ENCODE results near the gene TANC1. TPM values are rescaled to one million over a fixed set of nuclear protein-coding genes. Genes with fewer than 3 reads are reported as not detected.

The TANC1 gene
- total RNA-seq, 1 donor from 2014 or later: 84.1 TPM

- Mint-ChIP-seq H3K9me3 (ENCODE audit: unreplicated experiment) (no peaks in the 10 kb centered on the region), H3K27me3 (ENCODE audit: unreplicated experiment) (peaks cover 20% of the 10 kb centered on the region), H3K27ac (ENCODE audit: unreplicated experiment) (peak overlapping the region; percentile 85), H3K4me3 (ENCODE audit: unreplicated experiment) (no peak overlapping the region), H3K36me3 (ENCODE audit: low read depth, unreplicated experiment) (peaks cover 21% of the 10 kb centered on the region), H3K4me1 (ENCODE audit: unreplicated experiment) (peaks cover 63% of the 10 kb centered on the region)
- no peak for TF ChIP-seq CTCF (IDR thresholded peaks at IDR 0.05; ENCODE audit: unreplicated experiment)
- DNase-seq (ENCODE audit: low spot score): no peak
Observed at GRCh38 chr2:159126432-159127022, 158.1 kb downstream of the TANC1 start.

GRCh38 chr2:159128191-159128590, 159.8 kb downstream of the TANC1 start:
- H3K4me1 Mint-ChIP-seq (ENCODE audit: unreplicated experiment): peaks cover 65% of the 10 kb centered on the region
- no peak for TF ChIP-seq CTCF (IDR thresholded peaks at IDR 0.05; ENCODE audit: unreplicated experiment)
- DNase-seq (ENCODE audit: low spot score): no peak
- peaks cover 23% of the 10 kb centered on the region for H3K27me3 Mint-ChIP-seq (ENCODE audit: unreplicated experiment)
- no peaks in the 10 kb centered on the region for H3K9me3 Mint-ChIP-seq (ENCODE audit: unreplicated experiment)
- peaks cover 21% of the 10 kb centered on the region for H3K36me3 Mint-ChIP-seq (ENCODE audit: low read depth, unreplicated experiment)
- H3K27ac Mint-ChIP-seq (ENCODE audit: unreplicated experiment): no peak overlapping the region
- H3K4me3 Mint-ChIP-seq (ENCODE audit: unreplicated experiment): no peak overlapping the region

GRCh38 chr2:159129269-159129668, 160.8 kb downstream of the TANC1 start:
- Mint-ChIP-seq H3K4me3 (ENCODE audit: unreplicated experiment) (no peak overlapping the region), H3K9me3 (ENCODE audit: unreplicated experiment) (no peaks in the 10 kb centered on the region), H3K27me3 (ENCODE audit: unreplicated experiment) (peaks cover 17% of the 10 kb centered on the region), H3K36me3 (ENCODE audit: low read depth, unreplicated experiment) (peaks cover 21% of the 10 kb centered on the region), H3K27ac (ENCODE audit: unreplicated experiment) (no peak overlapping the region), H3K4me1 (ENCODE audit: unreplicated experiment) (peaks cover 58% of the 10 kb centered on the region)
- DNase-seq (ENCODE audit: low spot score): no peak
- TF ChIP-seq CTCF (IDR thresholded peaks at IDR 0.05; ENCODE audit: unreplicated experiment): no peak

GRCh38 chr2:159129824-159130223, 161.4 kb downstream of the TANC1 start:
- H3K4me3 Mint-ChIP-seq (ENCODE audit: unreplicated experiment): no peak overlapping the region
- H3K27ac Mint-ChIP-seq (ENCODE audit: unreplicated experiment): peak overlapping the region; percentile 9
- no peaks in the 10 kb centered on the region for H3K9me3 Mint-ChIP-seq (ENCODE audit: unreplicated experiment)
- peaks cover 55% of the 10 kb centered on the region for H3K4me1 Mint-ChIP-seq (ENCODE audit: unreplicated experiment)
- no peak for TF ChIP-seq CTCF (IDR thresholded peaks at IDR 0.05; ENCODE audit: unreplicated experiment)
- peaks cover 21% of the 10 kb centered on the region for H3K36me3 Mint-ChIP-seq (ENCODE audit: low read depth, unreplicated experiment)
- peaks cover 12% of the 10 kb centered on the region for H3K27me3 Mint-ChIP-seq (ENCODE audit: unreplicated experiment)
- no peak for DNase-seq (ENCODE audit: low spot score)

GRCh38 chr2:159130302-159130701, 161.9 kb downstream of the TANC1 start:
- DNase-seq (ENCODE audit: low spot score): no peak
- Mint-ChIP-seq H3K36me3 (ENCODE audit: low read depth, unreplicated experiment) (peaks cover 21% of the 10 kb centered on the region), H3K27ac (ENCODE audit: unreplicated experiment) (peak overlapping the region; percentile 9), H3K9me3 (ENCODE audit: unreplicated experiment) (no peaks in the 10 kb centered on the region), H3K4me1 (ENCODE audit: unreplicated experiment) (peaks cover 55% of the 10 kb centered on the region), H3K27me3 (ENCODE audit: unreplicated experiment) (peaks cover 8% of the 10 kb centered on the region), H3K4me3 (ENCODE audit: unreplicated experiment) (no peak overlapping the region)
- TF ChIP-seq CTCF (IDR thresholded peaks at IDR 0.05; ENCODE audit: unreplicated experiment): no peak
